Cardiac muscle cell (in vitro differentiated cells and primary cell): ENCODE data around the gene ANKRD42. TPM values are rescaled to one million over a fixed set of nuclear protein-coding genes. Genes with fewer than 3 reads are reported as not detected.
A peak's percentile ranks its signal among the peaks of the same experiment; 100 is the strongest.
"Not testable (repeated sequence)": the region's sequence is repeated elsewhere in the genome, so short reads cannot be mapped to it uniquely, and the experiment has no call there.

ENCODE experiments used
- DNase-seq, 2 donors: peaks; one replicate each; pipeline versions ENCODE4 v3.0.0 to v3.0.0-alpha.2; 2010 to 2017; ENCODE audit warnings: low read depth in 1 of 2, low spot score in 1 of 2
- H3K27ac ChIP-seq: fragments of 200-600 bp; sonication (generic); 2 replicates; pipeline ENCODE4 v1.5.1; 2016
- H3K27me3 ChIP-seq: fragments of 200-600 bp; sonication (generic); 2 replicates; pipeline ENCODE4 v1.6.0; 2016; ENCODE audit warnings: control low read depth
- H3K36me3 ChIP-seq: fragments of 200-600 bp; sonication (generic); 2 replicates; pipeline ENCODE4 v1.5.1; 2016; ENCODE audit warnings: control low read depth
- H3K4me1 ChIP-seq: fragments of 200-600 bp; sonication (generic); 2 replicates; pipeline ENCODE4 v1.8.1; 2017; ENCODE audit warnings: low read depth, mild to moderate bottlenecking, mixed run types
- H3K4me3 ChIP-seq: fragments of 200-600 bp; sonication (generic); 2 replicates; pipeline ENCODE4 v1.5.1; 2016; ENCODE audit warnings: mild to moderate bottlenecking
- H3K9me3 ChIP-seq: fragments of 200-600 bp; sonication (generic); 2 replicates; pipeline ENCODE4 v1.5.1; 2017; ENCODE audit warnings: low read depth, mild to moderate bottlenecking, control low read depth
- polyA plus RNA-seq: library from polyadenylated mRNA; unstranded; fragments of >200 nt; fragmentation: Nextera tagmentation; extraction: Ambion mirVana; gene quantifications from 2 replicates; pipeline ENCODE4 v1.2.1, GENCODE V29; 2016
- total RNA-seq: library from RNA; depleted of rRNA; stranded (reverse); fragments of >200 nt; gene quantifications from 2 replicates; pipeline ENCODE4 v1.2.3, GENCODE V29; 2016
- TF ChIP-seq, protein P1 (sequence below): IDR thresholded peaks from 2 replicates; pipeline ENCODE4 v1.5.1; 2012; ENCODE audit warnings: low read depth, mild to moderate bottlenecking, low read length

Gene ANKRD42
- total and polyA plus RNA-seq, 2 experiments from 2014 or later = 6.8 to 8.6 TPM

GRCh38 chr11:83256602-83257340 lies 63.3 kb downstream of the ANKRD42 start:
- no peaks in the 10 kb centered on the region for H3K27me3 ChIP-seq
- H3K4me1 ChIP-seq = no peaks in the 10 kb centered on the region
- peaks cover 4% of the 10 kb centered on the region for H3K36me3 ChIP-seq
- no peak overlapping the region for H3K27ac ChIP-seq
- no peaks in the 10 kb centered on the region for H3K9me3 ChIP-seq
- DNase-seq = no peak
- TF ChIP-seq, protein P1, sequence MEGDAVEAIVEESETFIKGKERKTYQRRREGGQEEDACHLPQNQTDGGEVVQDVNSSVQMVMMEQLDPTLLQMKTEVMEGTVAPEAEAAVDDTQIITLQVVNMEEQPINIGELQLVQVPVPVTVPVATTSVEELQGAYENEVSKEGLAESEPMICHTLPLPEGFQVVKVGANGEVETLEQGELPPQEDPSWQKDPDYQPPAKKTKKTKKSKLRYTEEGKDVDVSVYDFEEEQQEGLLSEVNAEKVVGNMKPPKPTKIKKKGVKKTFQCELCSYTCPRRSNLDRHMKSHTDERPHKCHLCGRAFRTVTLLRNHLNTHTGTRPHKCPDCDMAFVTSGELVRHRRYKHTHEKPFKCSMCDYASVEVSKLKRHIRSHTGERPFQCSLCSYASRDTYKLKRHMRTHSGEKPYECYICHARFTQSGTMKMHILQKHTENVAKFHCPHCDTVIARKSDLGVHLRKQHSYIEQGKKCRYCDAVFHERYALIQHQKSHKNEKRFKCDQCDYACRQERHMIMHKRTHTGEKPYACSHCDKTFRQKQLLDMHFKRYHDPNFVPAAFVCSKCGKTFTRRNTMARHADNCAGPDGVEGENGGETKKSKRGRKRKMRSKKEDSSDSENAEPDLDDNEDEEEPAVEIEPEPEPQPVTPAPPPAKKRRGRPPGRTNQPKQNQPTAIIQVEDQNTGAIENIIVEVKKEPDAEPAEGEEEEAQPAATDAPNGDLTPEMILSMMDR = no peak
- H3K4me3 ChIP-seq = no peak overlapping the region

DNA sequence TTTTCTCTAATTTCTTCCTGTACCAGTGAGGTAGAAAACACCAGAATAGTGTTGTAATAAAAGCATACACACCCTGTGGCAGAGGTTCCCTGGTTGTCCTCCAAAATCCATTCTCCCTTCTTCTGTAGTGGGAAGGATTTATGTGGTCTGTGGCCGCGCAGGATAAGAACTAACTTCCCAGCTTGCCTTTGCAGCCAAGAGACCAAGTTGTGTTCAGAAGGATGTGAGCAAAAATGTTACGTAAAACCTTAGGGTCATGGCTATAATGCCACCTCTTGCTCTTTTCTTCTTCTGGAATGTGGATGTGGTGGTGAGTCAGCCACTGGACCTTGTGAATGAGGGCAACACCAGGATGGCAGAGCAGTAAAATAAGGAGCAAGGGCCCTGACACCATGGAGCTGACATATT lies 64.3 kb downstream of the ANKRD42 start:
- Histone ChIP-seq H3K9me3 (no peaks in the 10 kb centered on the region), H3K27ac (no peak overlapping the region), H3K4me3 (no peak overlapping the region), H3K36me3 (peaks cover 4% of the 10 kb centered on the region), H3K27me3 (no peaks in the 10 kb centered on the region), H3K4me1 (no peaks in the 10 kb centered on the region)
- peak in 1 of 2 donors; percentile 80 for DNase-seq
- TF ChIP-seq, protein P1 = no peak

DNA sequence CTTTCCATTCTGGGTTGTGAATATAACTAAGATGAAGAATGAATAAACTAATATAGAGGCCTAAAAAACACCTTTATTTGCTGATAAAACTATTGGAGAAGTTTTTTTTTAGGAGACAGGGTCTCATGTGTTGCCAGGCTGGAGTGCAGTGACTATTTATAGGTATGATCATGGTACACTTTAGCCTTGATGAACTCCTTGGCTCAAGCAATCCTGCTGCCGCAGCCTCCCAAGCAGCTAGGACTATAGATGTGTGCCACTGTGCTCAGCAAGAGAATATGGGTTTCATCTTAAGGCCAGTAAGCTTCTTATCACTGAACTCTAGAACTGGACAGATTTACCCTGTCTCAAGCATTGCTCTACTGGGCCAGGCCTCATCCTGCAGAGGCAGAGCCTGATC lies 66.0 kb downstream of the ANKRD42 start:
- no peak overlapping the region for H3K4me3 ChIP-seq
- DNase-seq = no peak
- peak overlapping the region; percentile 61 for H3K27ac ChIP-seq
- H3K4me1 ChIP-seq = no peaks in the 10 kb centered on the region
- TF ChIP-seq, protein P1 = no peak
- no peaks in the 10 kb centered on the region for H3K9me3 ChIP-seq
- H3K27me3 ChIP-seq = no peaks in the 10 kb centered on the region
- H3K36me3 ChIP-seq = peaks cover 9% of the 10 kb centered on the region

DNA sequence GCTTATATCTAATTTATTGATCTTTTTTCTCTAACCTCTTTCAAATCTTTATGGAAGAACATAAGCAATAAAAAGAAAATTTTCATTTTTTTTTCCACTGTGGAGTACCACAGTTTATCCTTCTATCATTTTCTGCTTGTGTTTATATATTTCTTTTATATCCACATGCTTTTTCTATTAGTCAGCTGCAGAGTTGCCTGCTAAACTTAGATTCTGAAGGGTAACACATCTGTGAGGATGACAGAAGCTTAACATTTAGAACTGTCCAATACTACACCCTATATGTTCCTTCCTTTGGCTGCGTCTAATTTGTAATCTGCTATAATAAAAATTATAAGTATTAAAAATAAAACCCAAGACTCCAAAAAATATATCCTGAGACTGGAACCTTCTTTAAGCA lies 71.8 kb downstream of the ANKRD42 start:
- peaks cover 17% of the 10 kb centered on the region for H3K36me3 ChIP-seq
- no peaks in the 10 kb centered on the region for H3K27me3 ChIP-seq
- TF ChIP-seq, protein P1 = no peak
- no peaks in the 10 kb centered on the region for H3K4me1 ChIP-seq
- no peak for DNase-seq
- H3K4me3 ChIP-seq = no peak overlapping the region
- H3K9me3 ChIP-seq = no peaks in the 10 kb centered on the region
- H3K27ac ChIP-seq = no peak overlapping the region

DNA sequence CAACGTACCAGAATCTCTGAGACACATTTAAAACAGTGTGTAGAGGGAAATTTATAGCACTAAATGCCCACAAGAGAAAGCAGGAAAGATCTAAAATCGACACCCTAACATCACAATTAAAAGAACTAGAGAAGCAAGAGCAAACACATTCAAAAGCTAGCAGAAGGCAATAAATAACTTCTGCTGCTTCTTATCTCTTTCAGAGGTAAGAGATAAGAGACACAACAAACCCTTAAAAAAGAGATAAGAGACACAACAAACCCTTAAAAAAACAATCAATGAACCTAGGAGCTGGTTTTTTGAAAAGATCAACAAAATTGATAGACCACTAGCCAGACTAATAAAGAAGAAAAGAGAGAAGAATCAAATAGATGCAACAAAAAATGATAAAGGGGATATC lies 75.6 kb downstream of the ANKRD42 start:
- not testable (repeated sequence) for DNase-seq, H3K9me3 ChIP-seq, H3K27me3 ChIP-seq, H3K4me1 ChIP-seq, H3K27ac ChIP-seq, H3K4me3 ChIP-seq
- H3K36me3 ChIP-seq = peaks cover 30% of the 10 kb centered on the region

DNA sequence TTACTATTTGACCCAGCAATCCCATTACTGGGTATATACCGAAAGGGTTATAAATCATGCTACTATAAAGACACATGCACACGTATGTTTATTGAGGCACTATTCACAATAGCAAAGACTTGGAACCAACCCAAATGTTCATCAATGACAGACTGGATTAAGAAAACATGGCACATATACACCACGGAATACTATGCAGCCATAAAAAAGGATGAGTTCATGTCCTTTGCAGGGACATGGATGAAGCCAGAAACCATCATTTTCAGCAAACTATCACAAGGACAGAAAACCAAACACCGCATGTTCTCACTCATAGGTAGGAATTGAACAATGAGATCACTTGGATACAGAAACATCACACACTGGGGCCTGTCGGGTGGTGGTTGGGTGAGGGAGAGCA lies 78.2 kb downstream of the ANKRD42 start:
- H3K36me3 ChIP-seq = peaks cover 42% of the 10 kb centered on the region
- H3K9me3 ChIP-seq, H3K27ac ChIP-seq, DNase-seq, H3K4me3 ChIP-seq, H3K27me3 ChIP-seq, H3K4me1 ChIP-seq: not testable (repeated sequence)
